ENCODE data around the gene TGIF2. TPM values are rescaled to one million over a fixed set of nuclear protein-coding genes. Genes with fewer than 3 reads are reported as not detected.
"Not testable (repeated sequence)": the region's sequence is repeated elsewhere in the genome, so short reads cannot be mapped to it uniquely, and the experiment has no call there.

Gene TGIF2
- total RNA-seq, 4 donors from 2014 or later = 1.4 to 3.9 (median 1.4) TPM

- no peak for TF ChIP-seq CTCF (IDR thresholded peaks at IDR 0.05 in 4 of 5, conservative IDR thresholded peaks at IDR 0.05 in 1 of 5)
- TF ChIP-seq POLR2A (IDR thresholded peaks at IDR 0.05) = no peak
Measured at GRCh38 chr20:36632147-36632486, 58.7 kb downstream of the TGIF2 start.

GRCh38 chr20:36632487-36633284, 59.3 kb downstream of the TGIF2 start:
- no peaks in the 10 kb centered on the region for H3K4me1 ChIP-seq
- H3K27ac ChIP-seq = no peak overlapping the region
- in situ Hi-C loops (cut with MboI; ENCODE audit: low sequenced_read_pairs in 4 of 4) = no loop called here
- H3K36me3 ChIP-seq = no peaks in the 10 kb centered on the region
- ATAC-seq (no peak), DNase-seq (no peak)
- TF ChIP-seq POLR2A (IDR thresholded peaks at IDR 0.05) (no peak), CTCF (IDR thresholded peaks at IDR 0.05 in 4 of 5, conservative IDR thresholded peaks at IDR 0.05 in 1 of 5) (no peak)
- H3K4me3 ChIP-seq = no peak overlapping the region
- intact Hi-C loops (cut with DNase I; ENCODE audit: low total_unique reads) = no loop called here
- no peaks in the 10 kb centered on the region for H3K27me3 ChIP-seq
- no peaks in the 10 kb centered on the region for H3K9me3 ChIP-seq

More at GRCh38 chr20:36632147-36632486, 58.7 kb downstream of the TGIF2 start:
- H3K27me3 ChIP-seq = no peaks in the 10 kb centered on the region
- ATAC-seq = no peak
- no peaks in the 10 kb centered on the region for H3K9me3 ChIP-seq
- no peaks in the 10 kb centered on the region for H3K36me3 ChIP-seq
- H3K4me1 ChIP-seq = no peaks in the 10 kb centered on the region
- no peak for DNase-seq
- intact Hi-C loops (cut with DNase I; ENCODE audit: low total_unique reads) = no loop called here
- in situ Hi-C loops (cut with MboI; ENCODE audit: low sequenced_read_pairs in 4 of 4) = no loop called here
- H3K27ac ChIP-seq = no peak overlapping the region
- no peak overlapping the region for H3K4me3 ChIP-seq

GRCh38 chr20:36633285-36633772, 59.9 kb downstream of the TGIF2 start:
- no peaks in the 10 kb centered on the region for H3K27me3 ChIP-seq
- H3K4me1 ChIP-seq = no peaks in the 10 kb centered on the region
- ATAC-seq (no peak), DNase-seq (no peak)
- TF ChIP-seq POLR2A (IDR thresholded peaks at IDR 0.05) (no peak), CTCF (IDR thresholded peaks at IDR 0.05 in 4 of 5, conservative IDR thresholded peaks at IDR 0.05 in 1 of 5) (no peak)
- intact Hi-C loops (cut with DNase I; ENCODE audit: low total_unique reads) = no loop called here
- H3K36me3 ChIP-seq = no peaks in the 10 kb centered on the region
- in situ Hi-C loops (cut with MboI; ENCODE audit: low sequenced_read_pairs in 4 of 4) = no loop called here
- no peak overlapping the region for H3K4me3 ChIP-seq
- no peaks in the 10 kb centered on the region for H3K9me3 ChIP-seq
- H3K27ac ChIP-seq = no peak overlapping the region

GRCh38 chr20:36634342-36634741, 60.9 kb downstream of the TGIF2 start:
- intact Hi-C loops (cut with DNase I; ENCODE audit: low total_unique reads) (no loop called here), in situ Hi-C loops (cut with MboI; ENCODE audit: low sequenced_read_pairs in 4 of 4) (no loop called here)
- DNase-seq (no peak), ATAC-seq (no peak)
- Histone ChIP-seq H3K4me1 (no peaks in the 10 kb centered on the region), H3K36me3 (no peaks in the 10 kb centered on the region), H3K9me3 (no peaks in the 10 kb centered on the region), H3K4me3 (no peak overlapping the region), H3K27ac (no peak overlapping the region), H3K27me3 (no peaks in the 10 kb centered on the region)
- TF ChIP-seq CTCF (IDR thresholded peaks at IDR 0.05 in 4 of 5, conservative IDR thresholded peaks at IDR 0.05 in 1 of 5) (no peak), POLR2A (IDR thresholded peaks at IDR 0.05) (no peak)

GRCh38 chr20:36638876-36639400, 65.5 kb downstream of the TGIF2 start:
- H3K27me3 ChIP-seq; intact Hi-C loops (cut with DNase I; ENCODE audit: low total_unique reads); H3K27ac ChIP-seq; H3K4me1 ChIP-seq; DNase-seq; H3K36me3 ChIP-seq; H3K4me3 ChIP-seq; H3K9me3 ChIP-seq; ATAC-seq; in situ Hi-C loops (cut with MboI; ENCODE audit: low sequenced_read_pairs in 4 of 4): not testable (repeated sequence)
